ENCODE data around the gene DNAJB8. TPM values are rescaled to one million over a fixed set of nuclear protein-coding genes. Genes with fewer than 3 reads are reported as not detected.

Gene DNAJB8
- total RNA-seq, 1 experiment from 2014 or later, result not detected

GRCh38 chr3:128436214-128436613, 30.5 kb downstream of the DNAJB8 start:
- no TSS peak for BruUV-seq (replicated peaks)
- Histone ChIP-seq H3K27ac (ENCODE audit: low read depth, low read length, poor library complexity, severe bottlenecking) (no peak overlapping the region), H3K4me3 (ENCODE audit: low read depth, low read length, poor library complexity, severe bottlenecking) (no peak overlapping the region), H3K9me3 (ENCODE audit: low read depth, low read length, poor library complexity, severe bottlenecking) (no peaks in the 10 kb centered on the region), H3K4me1 (ENCODE audit: insufficient read depth, low read length, poor library complexity, severe bottlenecking) (no peaks in the 10 kb centered on the region), H3K27me3 (replicated peaks; ENCODE audit: insufficient read depth, low read depth, low read length, poor library complexity) (no peaks in the 10 kb centered on the region), H3K36me3 (ENCODE audit: insufficient read depth, low read length, poor library complexity, severe bottlenecking) (no peaks in the 10 kb centered on the region)
- POLR2A ChIA-PET (ENCODE audit: low non-redundant PET), result no interaction called here
- no peak for DNase-seq (ENCODE audit: low spot score)
- CTCF ChIA-PET, result no interaction called here
- TF ChIP-seq CTCF (conservative IDR thresholded peaks at IDR 0.05; ENCODE audit: low read depth, low read length), result no peak
- intact Hi-C loops (cut with micrococcal nuclease; ENCODE audit: unreplicated experiment), result no loop called here

DNA sequence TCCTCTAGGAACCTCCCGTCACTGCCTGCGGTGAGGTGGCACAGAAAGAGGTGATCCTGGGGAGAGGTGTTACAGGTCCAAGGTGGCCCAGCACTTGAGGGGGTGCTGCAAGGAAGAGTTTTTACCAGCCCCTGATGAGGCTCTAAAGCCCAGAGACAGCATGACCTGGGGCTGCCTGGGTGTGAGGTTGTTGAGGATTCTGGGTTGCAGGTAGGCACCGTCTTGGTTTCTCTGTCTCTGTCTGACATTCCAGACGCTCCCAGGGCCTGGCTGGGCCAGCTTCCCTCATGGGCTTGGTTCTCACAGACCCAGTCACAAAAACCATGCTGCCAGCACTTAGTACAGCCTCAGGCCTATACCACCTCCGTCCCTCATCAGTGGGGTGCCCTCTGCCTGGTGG, 31.1 kb downstream of the DNAJB8 start:
- POLR2A ChIA-PET (ENCODE audit: low non-redundant PET), result no interaction called here
- Histone ChIP-seq H3K4me1 (ENCODE audit: insufficient read depth, low read length, poor library complexity, severe bottlenecking) (no peaks in the 10 kb centered on the region), H3K27me3 (replicated peaks; ENCODE audit: insufficient read depth, low read depth, low read length, poor library complexity) (no peaks in the 10 kb centered on the region), H3K4me3 (ENCODE audit: low read depth, low read length, poor library complexity, severe bottlenecking) (no peak overlapping the region), H3K27ac (ENCODE audit: low read depth, low read length, poor library complexity, severe bottlenecking) (no peak overlapping the region), H3K36me3 (ENCODE audit: insufficient read depth, low read length, poor library complexity, severe bottlenecking) (no peaks in the 10 kb centered on the region), H3K9me3 (ENCODE audit: low read depth, low read length, poor library complexity, severe bottlenecking) (no peaks in the 10 kb centered on the region)
- TF ChIP-seq CTCF (conservative IDR thresholded peaks at IDR 0.05; ENCODE audit: low read depth, low read length), result no peak
- TF ChIP-seq EZH2 (IDR thresholded peaks at IDR 0.05; ENCODE audit: borderline replicate concordance, low read depth, low read length, poor library complexity, severe bottlenecking), result no peak
- no TSS peak for BruUV-seq (replicated peaks)
- DNase-seq (ENCODE audit: low spot score), result no peak
- intact Hi-C loops (cut with micrococcal nuclease; ENCODE audit: unreplicated experiment), result no loop called here
- CTCF ChIA-PET, result no interaction called here

GRCh38 chr3:128435058-128435457, 31.6 kb downstream of the DNAJB8 start:
- Histone ChIP-seq H3K36me3 (ENCODE audit: insufficient read depth, low read length, poor library complexity, severe bottlenecking) (no peaks in the 10 kb centered on the region), H3K9me3 (ENCODE audit: low read depth, low read length, poor library complexity, severe bottlenecking) (no peaks in the 10 kb centered on the region), H3K27ac (ENCODE audit: low read depth, low read length, poor library complexity, severe bottlenecking) (no peak overlapping the region), H3K4me3 (ENCODE audit: low read depth, low read length, poor library complexity, severe bottlenecking) (no peak overlapping the region), H3K27me3 (replicated peaks; ENCODE audit: insufficient read depth, low read depth, low read length, poor library complexity) (no peaks in the 10 kb centered on the region), H3K4me1 (ENCODE audit: insufficient read depth, low read length, poor library complexity, severe bottlenecking) (no peaks in the 10 kb centered on the region)
- no peak for TF ChIP-seq CTCF (conservative IDR thresholded peaks at IDR 0.05; ENCODE audit: low read depth, low read length)
- no peak for TF ChIP-seq EZH2 (IDR thresholded peaks at IDR 0.05; ENCODE audit: borderline replicate concordance, low read depth, low read length, poor library complexity, severe bottlenecking)
- ChIA-PET CTCF (no interaction called here), POLR2A (ENCODE audit: low non-redundant PET) (no interaction called here)
- intact Hi-C loops (cut with micrococcal nuclease; ENCODE audit: unreplicated experiment), result no loop called here
- BruUV-seq (replicated peaks), result no TSS peak
- no peak for DNase-seq (ENCODE audit: low spot score)

Data from A673 (cell line).